GF-D8 (cell line): ENCODE data around the gene IL27RA.

Experiments
- DNase-seq: peaks from one replicate; lab custom pipeline; 2025; lab: John Stamatoyannopoulos, UW

The IL27RA gene

GRCh38 chr19:14031719-14032480, at the start of gene IL27RA:
Gene IL27RA (plus strand): TSS chr19:14031762. CDS start chr19:14031873, 111 bp downstream.
- DNase-seq = peak; percentile 49

GRCh38 chr19:13981988-13982501, 49.5 kb upstream of the IL27RA start:
- DNase-seq = no peak

- DNase-seq = no peak
Observed at GRCh38 chr19:13982773-13983172, 48.8 kb upstream of the IL27RA start.

GRCh38 chr19:13983213-13983889, 48.2 kb upstream of the IL27RA start:
- no peak for DNase-seq

- DNase-seq = no peak
Observed at GRCh38 chr19:13984186-13984585, 47.4 kb upstream of the IL27RA start.

- no peak for DNase-seq
Observed at GRCh38 chr19:13984875-13985741, 46.5 kb upstream of the IL27RA start.

- no peak for DNase-seq
Observed at GRCh38 chr19:13985771-13986347, 45.7 kb upstream of the IL27RA start.

- peak; percentile 95 for DNase-seq
Observed at GRCh38 chr19:13986348-13986904, 45.1 kb upstream of the IL27RA start.

- DNase-seq = peak; percentile 77
Observed at GRCh38 chr19:13987101-13987890, 44.3 kb upstream of the IL27RA start.

GRCh38 chr19:13989487-13989886, 42.1 kb upstream of the IL27RA start:
- DNase-seq = no peak

- DNase-seq = no peak
Observed at GRCh38 chr19:13990085-13990484, 41.5 kb upstream of the IL27RA start.

GRCh38 chr19:13992025-13992424, 39.5 kb upstream of the IL27RA start:
- no peak for DNase-seq

- no peak for DNase-seq
Observed at GRCh38 chr19:13993590-13994300, 37.8 kb upstream of the IL27RA start.

- no peak for DNase-seq
Observed at GRCh38 chr19:13995017-13995728, 36.4 kb upstream of the IL27RA start.

- no peak for DNase-seq
Observed at GRCh38 chr19:13995878-13996765, 35.4 kb upstream of the IL27RA start.

- DNase-seq = no peak
Observed at GRCh38 chr19:13996928-13997630, 34.5 kb upstream of the IL27RA start.

- no peak for DNase-seq
Observed at GRCh38 chr19:13997631-13997962, 34.0 kb upstream of the IL27RA start.

GRCh38 chr19:13998426-13998825, 33.1 kb upstream of the IL27RA start:
- DNase-seq = no peak
